Spinal cord (tissue), 10 donors: ENCODE measurements around the gene STK39. TPM values are rescaled to one million over a fixed set of nuclear protein-coding genes. Genes with fewer than 3 reads are reported as not detected.

Experiments used
- DNase-seq, 6 donors: peaks; one replicate each; pipeline versions ENCODE4 v3.0.0 to v3.0.0-alpha.2; 2013 to 2015; ENCODE audit warnings: low spot score in 6 of 6, low read depth in 4 of 6
- H3K27ac ChIP-seq: one replicate; pipeline ENCODE4 v1.5.1; 2013; ENCODE audit warnings: low read depth, low read length, control low read depth
- H3K27me3 ChIP-seq: one replicate; pipeline ENCODE4 v1.6.1; 2013; ENCODE audit warnings: low read length; ENCODE audit not compliant: control insufficient read depth, insufficient read depth
- H3K36me3 ChIP-seq: one replicate; pipeline ENCODE4 v1.6.1; 2013; ENCODE audit warnings: low read length; ENCODE audit not compliant: control insufficient read depth, insufficient read depth
- H3K4me1 ChIP-seq: one replicate; pipeline ENCODE4 v1.6.1; 2013; ENCODE audit warnings: low read length; ENCODE audit not compliant: control insufficient read depth, insufficient read depth
- H3K4me3 ChIP-seq: one replicate; pipeline ENCODE4 v1.5.1; 2013; ENCODE audit warnings: low read depth, low read length, control low read depth
- H3K9me3 ChIP-seq: one replicate; pipeline ENCODE4 v1.6.1; 2013; ENCODE audit warnings: low read length; ENCODE audit not compliant: control insufficient read depth, insufficient read depth
- WGBS: methylation state at CpG from one replicate; pipeline ENCODE4 v1.1.5; 2013; ENCODE audit warnings: missing lambda C conversion rate; ENCODE audit not compliant: insufficient coverage; 5-methylcytosine and 5-hydroxymethylcytosine counted together
- polyA plus RNA-seq, 2 donors: library from polyadenylated mRNA; unstranded; fragments of 120-200 nt; gene quantifications; one replicate each; pipeline ENCODE4 v1.2.1, GENCODE V29; 2013; ENCODE audit not compliant: insufficient read length in 2 of 2
- small RNA-seq: library from RNA; depleted of rRNA; stranded (forward); fragments of <200 nt; gene quantifications from one replicate; pipeline ENCODE3, GENCODE V24; 2014; ENCODE audit warnings: low replicate concordance
- total RNA-seq, 2 donors: library from RNA; depleted of rRNA in 1 of 2; stranded (reverse); fragments of 120-200 nt in 1 of 2; fragments of >200 nt in 1 of 2; gene quantifications; one replicate each; pipeline versions ENCODE4 v1.2.3 to v1.2.4, GENCODE V29; 2013 to 2014
- donor health status: healthy.

The STK39 gene
- total and polyA plus RNA-seq, 4 donors, result 51.1 to 75.5 (median 57.7) TPM

GRCh38 chr2:167928434-167928833, 319.0 kb downstream of the STK39 start:
- H3K27me3 ChIP-seq, result no peaks in the 10 kb centered on the region
- DNase-seq, result no peak
- H3K4me1 ChIP-seq, result no peaks in the 10 kb centered on the region
- H3K27ac ChIP-seq, result no peak overlapping the region
- H3K9me3 ChIP-seq, result no peaks in the 10 kb centered on the region
- 100% methylated on average over 3 of the region's 6 CpGs for WGBS
- H3K36me3 ChIP-seq, result no peaks in the 10 kb centered on the region
- H3K4me3 ChIP-seq, result no peak overlapping the region

GRCh38 chr2:167925758-167926157, 321.6 kb downstream of the STK39 start:
- H3K4me1 ChIP-seq, result no peaks in the 10 kb centered on the region
- no peaks in the 10 kb centered on the region for H3K27me3 ChIP-seq
- no peaks in the 10 kb centered on the region for H3K36me3 ChIP-seq
- no peak overlapping the region for H3K4me3 ChIP-seq
- 72% methylated on average over 2 of the region's 2 CpGs for WGBS
- DNase-seq, result no peak
- H3K27ac ChIP-seq, result no peak overlapping the region
- H3K9me3 ChIP-seq, result no peaks in the 10 kb centered on the region

- H3K27me3 ChIP-seq, result no peaks in the 10 kb centered on the region
- 76% methylated on average over 2 of the region's 4 CpGs for WGBS
- H3K4me1 ChIP-seq, result no peaks in the 10 kb centered on the region
- no peaks in the 10 kb centered on the region for H3K36me3 ChIP-seq
- no peak for DNase-seq
- H3K4me3 ChIP-seq, result no peak overlapping the region
- H3K27ac ChIP-seq, result no peak overlapping the region
- no peaks in the 10 kb centered on the region for H3K9me3 ChIP-seq
These were observed 322.8 kb downstream of the STK39 start for GRCh38 chr2:167924556-167924955.

GRCh38 chr2:167916756-167917155, 330.6 kb downstream of the STK39 start:
- no CpG with 5 or more reads among the region's 1 CpG for WGBS
- no peaks in the 10 kb centered on the region for H3K4me1 ChIP-seq
- no peaks in the 10 kb centered on the region for H3K9me3 ChIP-seq
- H3K27ac ChIP-seq, result no peak overlapping the region
- DNase-seq, result peak in 1 of 6 donors; percentile 75
- no peaks in the 10 kb centered on the region for H3K27me3 ChIP-seq
- H3K4me3 ChIP-seq, result no peak overlapping the region
- H3K36me3 ChIP-seq, result no peaks in the 10 kb centered on the region

GRCh38 chr2:167914969-167915368, 332.4 kb downstream of the STK39 start:
- H3K27me3 ChIP-seq, result no peaks in the 10 kb centered on the region
- H3K4me1 ChIP-seq, result no peaks in the 10 kb centered on the region
- no peaks in the 10 kb centered on the region for H3K36me3 ChIP-seq
- H3K9me3 ChIP-seq, result no peaks in the 10 kb centered on the region
- no peak overlapping the region for H3K4me3 ChIP-seq
- H3K27ac ChIP-seq, result no peak overlapping the region
- 78% methylated on average over 2 of the region's 3 CpGs for WGBS
- DNase-seq, result no peak

- 90% methylated on average over 5 of the region's 6 CpGs for WGBS
- Histone ChIP-seq H3K4me1 (no peaks in the 10 kb centered on the region), H3K27me3 (no peaks in the 10 kb centered on the region), H3K4me3 (no peak overlapping the region), H3K9me3 (no peaks in the 10 kb centered on the region), H3K27ac (no peak overlapping the region), H3K36me3 (no peaks in the 10 kb centered on the region)
- DNase-seq, result no peak
These were observed 338.6 kb downstream of the STK39 start for GRCh38 chr2:167908786-167909185.

GRCh38 chr2:167905668-167906067, 341.7 kb downstream of the STK39 start:
- DNase-seq, result peak in 1 of 6 donors; percentile 31
- Histone ChIP-seq H3K4me3 (no peak overlapping the region), H3K9me3 (no peaks in the 10 kb centered on the region), H3K27ac (no peak overlapping the region), H3K36me3 (no peaks in the 10 kb centered on the region), H3K4me1 (no peaks in the 10 kb centered on the region), H3K27me3 (no peaks in the 10 kb centered on the region)
- WGBS, result 83% methylated on average over 8 of the region's 14 CpGs

Small RNA genes lying within 50 kb of the gene (small RNA-seq; reads per million reads assigned to genes)
- 0.14 reads per million for gene AC067940.1

Other genes starting within 250 kb of the STK39 start
- 10 to 100 TPM; 42.4 to 81.0 TPM for gene CERS6, start 208.7 kb upstream of the STK39 start, total RNA-seq
- gene CERS6, start 208.7 kb upstream of the STK39 start, polyA plus RNA-seq, result 10 to 100 TPM; 26.6 to 40.7 TPM